IMR-90 (cell line): Measurements from ENCODE around the gene MYO1C. TPM values are rescaled to one million over a fixed set of nuclear protein-coding genes. Genes with fewer than 3 reads are reported as not detected.

Experiments
- ATAC-seq: fragments of 200-7000 bp; cut with Tn5 transposase; 2 replicates; pipeline ENCODE4 v1.9.1; 2020; ENCODE audit warnings: low read depth, mild to moderate bottlenecking, moderate library complexity
- BruUV-seq: library from RNA; stranded (reverse); fragments of 400-500 nt; replicated peaks from 2 replicates; lab custom pipeline; 2021; lab: Mats Ljungman, UMichigan
- CTCF ChIA-PET: fragments of 300-600 bp; formaldehyde crosslinking; extraction: SDS; loops from one replicate; lab custom pipeline; 2021; ENCODE audit warnings: antibody characterized with exemption; lab: Yijun Ruan, JAX
- POLR2A ChIA-PET: fragments of 300-600 bp; sonication (Branson Sonifier 250); formaldehyde crosslinking; loops from one replicate; lab custom pipeline; 2022; ENCODE audit warnings: antibody characterized with exemption; ENCODE audit not compliant: unreplicated experiment; lab: Charles Lee
- DNase-seq: peaks from one replicate; pipeline ENCODE4 v3.0.0; 2013
- H2AFZ ChIP-seq: replicated peaks from 2 replicates; pipeline ENCODE3; 2013; ENCODE audit warnings: low read length, mild to moderate bottlenecking; ENCODE audit not compliant: poor library complexity
- H2AK5ac ChIP-seq: 2 replicates; pipeline ENCODE4 v1.6.1; 2013; ENCODE audit warnings: low read depth, low read length, inconsistent platforms
- H2AK9ac ChIP-seq: replicated peaks from 2 replicates; pipeline ENCODE3; 2013; ENCODE audit warnings: mild to moderate bottlenecking, low read depth, low read length, moderate library complexity; ENCODE audit not compliant: poor library complexity
- H2BK120ac ChIP-seq: 2 replicates; pipeline ENCODE4 v1.6.1; 2013; ENCODE audit warnings: low read depth, low read length, inconsistent platforms
- H2BK15ac ChIP-seq: 3 replicates; pipeline ENCODE4 v1.6.1; 2013; ENCODE audit warnings: low read depth, low read length, inconsistent platforms
- H2BK20ac ChIP-seq: 2 replicates; pipeline ENCODE4 v1.6.1; 2013; ENCODE audit warnings: low read depth, mild to moderate bottlenecking, inconsistent platforms, low read length, moderate library complexity
- H2BK5ac ChIP-seq: 2 replicates; pipeline ENCODE4 v1.6.1; 2013; ENCODE audit warnings: mild to moderate bottlenecking, low read depth, low read length, inconsistent platforms; ENCODE audit not compliant: poor library complexity, severe bottlenecking
- H3K14ac ChIP-seq: replicated peaks from 2 replicates; pipeline ENCODE4 v1.6.1; 2013; ENCODE audit warnings: low read depth, low read length, inconsistent platforms
- H3K18ac ChIP-seq: 2 replicates; pipeline ENCODE4 v1.6.1; 2013; ENCODE audit warnings: low read depth, low read length, control low read depth
- H3K23ac ChIP-seq: 2 replicates; pipeline ENCODE4 v1.6.1; 2013; ENCODE audit warnings: low read depth, low read length, inconsistent platforms
- H3K27ac ChIP-seq: 2 replicates; pipeline ENCODE4 v1.5.1; 2013; ENCODE audit warnings: mild to moderate bottlenecking, control low read depth, low read length; ENCODE audit not compliant: insufficient read depth
- H3K27me3 ChIP-seq: 2 replicates; pipeline ENCODE4 v1.6.1; 2013; ENCODE audit warnings: low read length; ENCODE audit not compliant: control insufficient read depth, insufficient read depth
- H3K36me3 ChIP-seq: 2 replicates; pipeline ENCODE4 v1.6.1; 2013; ENCODE audit warnings: low read length, mixed read lengths; ENCODE audit not compliant: control insufficient read depth, insufficient read depth
- H3K4ac ChIP-seq: 2 replicates; pipeline ENCODE4 v1.6.1; 2013; ENCODE audit warnings: low read depth, low read length, inconsistent platforms
- H3K4me1 ChIP-seq: 2 replicates; pipeline ENCODE4 v1.6.1; 2013; ENCODE audit warnings: low read length, mixed read lengths; ENCODE audit not compliant: control insufficient read depth, insufficient read depth
- H3K4me2 ChIP-seq: 2 replicates; pipeline ENCODE4 v1.6.1; 2013; ENCODE audit warnings: low read depth, mild to moderate bottlenecking, control low read depth, low read length, moderate library complexity
- H3K4me3 ChIP-seq: 2 replicates; pipeline ENCODE4 v1.5.1; 2013; ENCODE audit warnings: low read depth, mild to moderate bottlenecking, control low read depth, low read length, moderate library complexity; ENCODE audit not compliant: insufficient read depth
- H3K56ac ChIP-seq: 2 replicates; pipeline ENCODE4 v1.6.1; 2013; ENCODE audit warnings: low read length, inconsistent platforms; ENCODE audit not compliant: insufficient read depth; ENCODE audit errors: extremely low read depth
- H3K79me1 ChIP-seq, 2 experiments: 2 replicates each; pipeline ENCODE4 v1.6.1; 2013; ENCODE audit warnings: low read length in 2 of 2, inconsistent platforms in 1 of 2, low read depth in 1 of 2
- H3K9ac ChIP-seq: 2 replicates; pipeline ENCODE4 v1.6.1; 2013; ENCODE audit warnings: low read depth, low read length, control low read depth
- H3K9me1 ChIP-seq: 2 replicates; pipeline ENCODE4 v1.6.1; 2013; ENCODE audit warnings: low read length, inconsistent platforms; ENCODE audit not compliant: insufficient read depth
- H3K9me3 ChIP-seq: 2 replicates; pipeline ENCODE4 v1.6.1; 2013; ENCODE audit warnings: low read length; ENCODE audit not compliant: control insufficient read depth, insufficient read depth
- H4K20me1 ChIP-seq: 2 replicates; pipeline ENCODE4 v1.6.1; 2013; ENCODE audit warnings: low read length, inconsistent platforms; ENCODE audit not compliant: insufficient read depth
- H4K5ac ChIP-seq: 2 replicates; pipeline ENCODE4 v1.6.1; 2013; ENCODE audit warnings: mild to moderate bottlenecking, low read depth, low read length, control low read depth
- H4K8ac ChIP-seq, 2 experiments: 2 replicates each; pipeline ENCODE4 v1.6.1; 2013; ENCODE audit warnings: low read depth in 2 of 2, low read length in 2 of 2, control low read depth in 1 of 2, inconsistent platforms in 1 of 2
- H4K91ac ChIP-seq: 2 replicates; pipeline ENCODE4 v1.6.1; 2013; ENCODE audit warnings: low read depth, low read length, inconsistent platforms; ENCODE audit not compliant: insufficient read depth
- BHLHE40 ChIP-seq: fragments of 150-350 bp; IDR thresholded peaks from 2 replicates; pipeline ENCODE4 v1.6.1; 2016; ENCODE audit warnings: mild to moderate bottlenecking, low read depth, low read length
- CEBPB ChIP-seq: IDR thresholded peaks from 2 replicates; pipeline ENCODE4 v1.6.1; 2012; ENCODE audit warnings: low read depth, low read length, improper control_type of control experiment
- CHD1 ChIP-seq: IDR thresholded peaks from 2 replicates; pipeline ENCODE4 v1.6.1; 2012; ENCODE audit warnings: low read depth, low read length, improper control_type of control experiment
- FOS ChIP-seq: fragments of 150-350 bp; IDR thresholded peaks from 2 replicates; pipeline ENCODE4 v1.6.1; 2016; ENCODE audit warnings: low read depth, low read length
- MAFK ChIP-seq: IDR thresholded peaks from 2 replicates; pipeline ENCODE4 v1.6.1; 2012; ENCODE audit warnings: low read depth, low read length, improper control_type of control experiment
- MAZ ChIP-seq: IDR thresholded peaks from 2 replicates; pipeline ENCODE4 v1.6.1; 2012; ENCODE audit warnings: low read depth, mild to moderate bottlenecking, low read length, improper control_type of control experiment, moderate library complexity, borderline replicate concordance
- MXI1 ChIP-seq: IDR thresholded peaks from 2 replicates; pipeline ENCODE4 v1.6.1; 2012; ENCODE audit warnings: low read depth, mild to moderate bottlenecking, low read length, moderate library complexity, borderline replicate concordance
- NFE2L2 ChIP-seq: fragments of 150-350 bp; IDR thresholded peaks from 2 replicates; pipeline ENCODE4 v1.6.1; 2016; ENCODE audit warnings: low read depth, mild to moderate bottlenecking, low read length
- POLR2A ChIP-seq: IDR thresholded peaks from 2 replicates; pipeline ENCODE4 v1.6.1; 2012; ENCODE audit warnings: mild to moderate bottlenecking, low read depth, low read length
- RAD21 ChIP-seq: IDR thresholded peaks from 2 replicates; pipeline ENCODE4 v1.6.1; 2012; ENCODE audit warnings: low read length, improper control_type of control experiment
- RCOR1 ChIP-seq: IDR thresholded peaks from 2 replicates; pipeline ENCODE4 v1.6.1; 2012; ENCODE audit warnings: mild to moderate bottlenecking, low read length, improper control_type of control experiment; ENCODE audit not compliant: insufficient replicate concordance
- RFX5 ChIP-seq: IDR thresholded peaks from 2 replicates; pipeline ENCODE4 v1.8.0; 2012; ENCODE audit warnings: low read depth, mild to moderate bottlenecking, low read length, moderate library complexity
- SMC3 ChIP-seq: fragments of 150-350 bp; IDR thresholded peaks from 2 replicates; pipeline ENCODE4 v1.6.1; 2016; ENCODE audit warnings: low read depth, mild to moderate bottlenecking, antibody characterized with exemption, low read length, moderate library complexity
- WGBS, 2 experiments: methylation state at CpG; one replicate each; pipeline versions ENCODE4 v1.1.5 to v1.1.7; 2013; ENCODE audit warnings: missing lambda C conversion rate in 2 of 2; ENCODE audit not compliant: insufficient read length in 1 of 2; ENCODE audit errors: extremely low coverage in 2 of 2; 5-methylcytosine and 5-hydroxymethylcytosine counted together
- dilution Hi-C: fragments of 300-500 bp; cut with HindIII; formaldehyde crosslinking; loops from one replicate; pipeline ENCODE4 v1.14.3; 2018; ENCODE audit warnings: low sequenced_read_pairs; ENCODE audit not compliant: unreplicated experiment
- in situ Hi-C: fragments of 300-500 bp; cut with MboI; formaldehyde crosslinking; loops from 3 replicates; pipeline ENCODE4 v1.14.3; 2019; ENCODE audit warnings: low sequenced_read_pairs, inconsistent platforms, mixed read lengths
- intact Hi-C: fragments of 100-400 bp; cut with micrococcal nuclease; formaldehyde crosslinking; loops from 2 replicates; pipeline ENCODE4 v1.10.0; 2022
- polyA plus RNA-seq, 3 experiments: library from polyadenylated mRNA; depleted of rRNA; stranded (reverse); fragments of >200 nt; gene quantifications; 2 replicates each; pipeline ENCODE4 v1.2.3, GENCODE V29; 2012; ENCODE audit warnings: low replicate concordance in 1 of 3
- total RNA-seq: library from RNA; depleted of rRNA; stranded (reverse); fragments of >200 nt; gene quantifications from 2 replicates; pipeline ENCODE4 v1.2.3, GENCODE V29; 2012
- TF ChIP-seq, protein P1 (sequence below): conservative IDR thresholded peaks from 2 replicates; pipeline ENCODE4 v1.5.1; 2012; ENCODE audit warnings: mild to moderate bottlenecking, low read depth, low read length, improper control_type of control experiment
- TF ChIP-seq, protein P2 (sequence below): fragments of 150-350 bp; IDR thresholded peaks from 2 replicates; pipeline ENCODE4 v1.6.1; 2016; ENCODE audit warnings: low read depth, mild to moderate bottlenecking, low read length, moderate library complexity, borderline replicate concordance
- TF ChIP-seq, protein P3 (sequence below): fragments of 150-350 bp; IDR thresholded peaks from 2 replicates; pipeline ENCODE4 v1.6.1; 2017; ENCODE audit warnings: mild to moderate bottlenecking, antibody characterized with exemption, low read length, low read depth

The MYO1C gene
- total and polyA plus RNA-seq, 2 of the 4 experiments (the other 2 are of a cell fraction) = 162 to 196 TPM

DNA sequence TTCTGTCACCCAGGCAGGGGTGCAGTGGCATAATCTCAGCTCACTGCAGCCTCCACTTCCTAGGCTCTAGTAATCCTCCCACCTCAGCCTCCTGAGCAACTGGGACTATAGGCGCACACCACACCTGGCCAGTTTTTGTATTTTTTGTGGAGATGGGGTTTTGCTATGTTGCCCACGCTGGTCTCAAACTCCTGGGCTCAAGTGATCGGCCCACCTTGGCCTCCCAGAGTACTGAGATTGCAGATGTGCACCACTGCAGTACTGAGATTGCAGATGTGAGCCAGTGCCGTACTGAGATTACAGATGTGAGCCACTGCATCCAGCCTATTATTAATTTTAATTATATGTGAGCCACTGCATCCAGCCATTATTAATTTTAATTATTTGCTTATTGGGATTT, 50.3 kb downstream of the MYO1C start:
- Histone ChIP-seq H2BK15ac (no peak overlapping the region), H3K36me3 (peaks cover 16% of the 10 kb centered on the region), H2AFZ (no peak overlapping the region), H3K9ac (no peak overlapping the region), H3K14ac (no peak overlapping the region), H2AK9ac (no peak overlapping the region), H3K79me1 (peaks cover 4 to 60% of the 10 kb centered on the region in 2 experiments; a peak in 3 of 4 replicates), H4K20me1 (peaks cover 85% of the 10 kb centered on the region), H3K4me1 (peaks cover 15% of the 10 kb centered on the region), H3K9me1 (peaks cover 16% of the 10 kb centered on the region; the same call in 1 of the 2 replicates), H4K5ac (no peak overlapping the region), H4K8ac (no peak overlapping the region), H2BK120ac (no peak overlapping the region), H2AK5ac (no peak overlapping the region), H3K4ac (no peak overlapping the region), H3K23ac (no peak overlapping the region), H2BK5ac (no peak overlapping the region), H3K4me2 (no peak overlapping the region), H3K9me3 (no peaks in the 10 kb centered on the region), H3K27me3 (no peaks in the 10 kb centered on the region), H3K56ac (no peak overlapping the region), H3K18ac (no peak overlapping the region), H2BK20ac (no peak overlapping the region), H4K91ac (no peak overlapping the region), H3K27ac (no peak overlapping the region), H3K4me3 (no peak overlapping the region)
- ChIA-PET CTCF (no interaction called here), POLR2A (no interaction called here)
- no CpG with 5 or more reads among the region's 4 CpGs for WGBS, 2 experiments
- in situ Hi-C loops (no loop called here), intact Hi-C loops (no loop called here), dilution Hi-C loops (no loop called here)
- no TSS peak for BruUV-seq
- DNase-seq (no peak), ATAC-seq (no peak)
- TF ChIP-seq SMC3 (no peak), CHD1 (no peak), BHLHE40 (no peak), MXI1 (no peak), RFX5 (no peak), CEBPB (no peak), FOS (no peak), MAZ (no peak), RCOR1 (no peak), RAD21 (no peak), NFE2L2 (no peak), POLR2A (no peak), MAFK (no peak)
- TF ChIP-seq, protein P1, sequence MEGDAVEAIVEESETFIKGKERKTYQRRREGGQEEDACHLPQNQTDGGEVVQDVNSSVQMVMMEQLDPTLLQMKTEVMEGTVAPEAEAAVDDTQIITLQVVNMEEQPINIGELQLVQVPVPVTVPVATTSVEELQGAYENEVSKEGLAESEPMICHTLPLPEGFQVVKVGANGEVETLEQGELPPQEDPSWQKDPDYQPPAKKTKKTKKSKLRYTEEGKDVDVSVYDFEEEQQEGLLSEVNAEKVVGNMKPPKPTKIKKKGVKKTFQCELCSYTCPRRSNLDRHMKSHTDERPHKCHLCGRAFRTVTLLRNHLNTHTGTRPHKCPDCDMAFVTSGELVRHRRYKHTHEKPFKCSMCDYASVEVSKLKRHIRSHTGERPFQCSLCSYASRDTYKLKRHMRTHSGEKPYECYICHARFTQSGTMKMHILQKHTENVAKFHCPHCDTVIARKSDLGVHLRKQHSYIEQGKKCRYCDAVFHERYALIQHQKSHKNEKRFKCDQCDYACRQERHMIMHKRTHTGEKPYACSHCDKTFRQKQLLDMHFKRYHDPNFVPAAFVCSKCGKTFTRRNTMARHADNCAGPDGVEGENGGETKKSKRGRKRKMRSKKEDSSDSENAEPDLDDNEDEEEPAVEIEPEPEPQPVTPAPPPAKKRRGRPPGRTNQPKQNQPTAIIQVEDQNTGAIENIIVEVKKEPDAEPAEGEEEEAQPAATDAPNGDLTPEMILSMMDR = no peak
- TF ChIP-seq, protein P2, sequence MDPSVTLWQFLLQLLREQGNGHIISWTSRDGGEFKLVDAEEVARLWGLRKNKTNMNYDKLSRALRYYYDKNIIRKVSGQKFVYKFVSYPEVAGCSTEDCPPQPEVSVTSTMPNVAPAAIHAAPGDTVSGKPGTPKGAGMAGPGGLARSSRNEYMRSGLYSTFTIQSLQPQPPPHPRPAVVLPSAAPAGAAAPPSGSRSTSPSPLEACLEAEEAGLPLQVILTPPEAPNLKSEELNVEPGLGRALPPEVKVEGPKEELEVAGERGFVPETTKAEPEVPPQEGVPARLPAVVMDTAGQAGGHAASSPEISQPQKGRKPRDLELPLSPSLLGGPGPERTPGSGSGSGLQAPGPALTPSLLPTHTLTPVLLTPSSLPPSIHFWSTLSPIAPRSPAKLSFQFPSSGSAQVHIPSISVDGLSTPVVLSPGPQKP = no peak
- TF ChIP-seq, protein P3, sequence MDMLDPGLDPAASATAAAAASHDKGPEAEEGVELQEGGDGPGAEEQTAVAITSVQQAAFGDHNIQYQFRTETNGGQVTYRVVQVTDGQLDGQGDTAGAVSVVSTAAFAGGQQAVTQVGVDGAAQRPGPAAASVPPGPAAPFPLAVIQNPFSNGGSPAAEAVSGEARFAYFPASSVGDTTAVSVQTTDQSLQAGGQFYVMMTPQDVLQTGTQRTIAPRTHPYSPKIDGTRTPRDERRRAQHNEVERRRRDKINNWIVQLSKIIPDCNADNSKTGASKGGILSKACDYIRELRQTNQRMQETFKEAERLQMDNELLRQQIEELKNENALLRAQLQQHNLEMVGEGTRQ = no peak
